Measurements from ENCODE around the gene SETSIP.
"Not testable (repeated sequence)": the region's sequence is repeated elsewhere in the genome, so short reads cannot be mapped to it uniquely, and the experiment has no call there.

SETSIP gene

GRCh38 chr1:92045766-92046495, 29.3 kb downstream of the SETSIP start:
- DNase-seq, result no peak

GRCh38 chr1:92043621-92044020, 31.6 kb downstream of the SETSIP start:
- no peak for DNase-seq

DNA sequence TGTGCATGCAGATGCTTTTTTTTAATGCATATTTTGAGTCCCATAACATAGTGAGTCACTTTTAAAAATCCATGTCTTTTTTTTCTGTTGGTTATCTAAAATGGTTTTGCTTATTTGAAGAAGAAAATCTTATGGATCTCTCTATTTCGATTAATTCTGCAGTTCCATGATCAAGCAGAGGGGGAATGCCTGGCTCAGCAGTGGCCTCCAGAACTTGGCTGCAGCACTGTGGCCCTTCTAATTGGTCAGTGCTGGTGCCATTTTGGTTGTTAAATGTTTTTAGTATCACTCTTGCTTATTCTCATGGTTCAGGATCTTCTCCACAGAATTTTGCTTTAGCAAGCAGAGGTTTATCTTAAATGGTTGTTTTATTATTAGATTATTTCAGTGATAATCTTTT, 34.2 kb downstream of the SETSIP start:
- no peak for DNase-seq

DNA sequence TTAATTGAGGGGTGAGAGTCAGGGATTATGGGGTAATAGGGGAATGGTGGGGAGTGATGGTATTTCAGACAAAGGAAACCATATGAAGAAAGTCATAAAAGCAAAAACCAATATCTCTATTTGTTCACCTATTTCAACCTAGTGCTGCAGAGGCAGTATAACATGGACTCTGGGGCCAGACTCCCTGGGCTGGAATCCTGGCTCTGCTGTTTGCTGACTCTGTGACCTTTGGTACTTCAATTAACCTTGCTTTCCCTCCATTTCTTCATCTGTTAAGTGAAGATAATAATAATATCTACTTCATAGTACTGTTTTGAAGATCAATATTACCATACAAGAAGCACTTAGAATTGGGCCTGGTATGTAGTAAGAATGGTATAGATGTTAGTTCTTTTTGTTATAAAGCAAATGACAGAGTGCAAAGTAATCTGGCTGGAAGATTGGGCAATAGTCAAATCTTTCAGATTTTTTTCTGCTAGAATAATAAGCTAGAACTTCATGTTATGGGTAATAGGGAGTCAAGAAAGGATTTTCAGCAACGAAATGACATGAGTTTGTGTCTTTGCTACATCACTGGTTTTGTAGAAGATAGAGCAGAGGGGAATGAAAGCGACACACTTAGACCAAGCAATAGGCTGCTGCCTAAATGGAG, 36.4 kb downstream of the SETSIP start:
- no peak for DNase-seq

DNA sequence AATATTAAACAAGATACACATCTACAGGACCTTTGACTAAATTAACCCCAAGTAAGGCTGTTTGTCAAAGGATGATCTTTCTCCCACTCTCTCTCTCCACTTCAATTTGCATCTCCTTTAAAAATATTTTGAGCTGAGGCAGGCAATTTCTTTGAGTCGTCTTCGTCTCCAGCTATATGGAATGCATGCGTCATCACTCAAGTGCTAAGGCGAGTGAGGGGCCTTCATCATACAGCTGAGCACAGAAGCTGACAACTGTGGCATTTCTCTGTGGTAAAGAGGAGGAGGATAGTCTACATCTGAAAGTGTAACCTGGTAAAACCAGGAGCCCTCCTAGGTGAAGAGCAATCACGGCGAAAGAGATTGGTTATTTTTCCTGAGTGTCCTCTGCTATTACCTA, 37.8 kb downstream of the SETSIP start:
- no peak for DNase-seq

GRCh38 chr1:92031281-92032110, 43.7 kb downstream of the SETSIP start:
- no peak for DNase-seq

GRCh38 chr1:92030656-92031107, 44.5 kb downstream of the SETSIP start:
- DNase-seq, result no peak

- DNase-seq, result no peak
These were observed 45.8 kb downstream of the SETSIP start for GRCh38 chr1:92029241-92029922.

- DNase-seq, result no peak
These were observed 48.4 kb downstream of the SETSIP start for GRCh38 chr1:92026806-92027205.

- DNase-seq, result not testable (repeated sequence)
These were observed 49.2 kb downstream of the SETSIP start for GRCh38 chr1:92026042-92026441.

Data from RPMI8226 (cell line).